BJ (cell line): Measurements from ENCODE around the gene EXPH5. TPM values are rescaled to one million over a fixed set of nuclear protein-coding genes. Genes with fewer than 3 reads are reported as not detected.

Experiments used
- CTCF ChIA-PET: fragments of 350-600 bp; formaldehyde crosslinking; extraction: SDS; loops from one replicate; lab custom pipeline; 2021; ENCODE audit warnings: antibody characterized with exemption, inconsistent platforms; lab: Yijun Ruan, JAX
- POLR2A ChIA-PET: fragments of 300-600 bp; sonication (Branson Sonifier 250); formaldehyde crosslinking; extraction: SDS; loops from one replicate; lab custom pipeline; 2021; ENCODE audit warnings: antibody characterized with exemption; lab: Charles Lee
- DNase-seq: peaks from one replicate; pipeline ENCODE4 v3.0.0-alpha.2; 2011; ENCODE audit warnings: low read depth
- H3K27me3 ChIP-seq: 2 replicates; pipeline ENCODE4 v1.6.0; 2011; ENCODE audit warnings: low read length; ENCODE audit not compliant: control insufficient read depth, insufficient read depth
- H3K36me3 ChIP-seq: 2 replicates; pipeline ENCODE4 v1.5.1; 2011; ENCODE audit warnings: low read length; ENCODE audit not compliant: control insufficient read depth, insufficient read depth
- H3K4me3 ChIP-seq: 2 replicates; pipeline ENCODE4 v1.5.1; 2011; ENCODE audit warnings: low read depth, mild to moderate bottlenecking, control low read depth, low read length
- polyA plus RNA-seq: library from polyadenylated mRNA; depleted of rRNA; stranded (reverse); fragments of >200 nt; gene quantifications from 2 replicates; pipeline ENCODE4 v1.2.3, GENCODE V29; 2011
- TF ChIP-seq, protein P1 (sequence below): IDR thresholded peaks from 2 replicates; pipeline ENCODE4 v1.5.1; 2011; ENCODE audit warnings: low read depth, mild to moderate bottlenecking, control low read depth, inconsistent platforms, low read length, moderate library complexity; ENCODE audit not compliant: insufficient read depth

Gene EXPH5
- polyA plus RNA-seq, 1 experiment, result 0.38 TPM

DNA sequence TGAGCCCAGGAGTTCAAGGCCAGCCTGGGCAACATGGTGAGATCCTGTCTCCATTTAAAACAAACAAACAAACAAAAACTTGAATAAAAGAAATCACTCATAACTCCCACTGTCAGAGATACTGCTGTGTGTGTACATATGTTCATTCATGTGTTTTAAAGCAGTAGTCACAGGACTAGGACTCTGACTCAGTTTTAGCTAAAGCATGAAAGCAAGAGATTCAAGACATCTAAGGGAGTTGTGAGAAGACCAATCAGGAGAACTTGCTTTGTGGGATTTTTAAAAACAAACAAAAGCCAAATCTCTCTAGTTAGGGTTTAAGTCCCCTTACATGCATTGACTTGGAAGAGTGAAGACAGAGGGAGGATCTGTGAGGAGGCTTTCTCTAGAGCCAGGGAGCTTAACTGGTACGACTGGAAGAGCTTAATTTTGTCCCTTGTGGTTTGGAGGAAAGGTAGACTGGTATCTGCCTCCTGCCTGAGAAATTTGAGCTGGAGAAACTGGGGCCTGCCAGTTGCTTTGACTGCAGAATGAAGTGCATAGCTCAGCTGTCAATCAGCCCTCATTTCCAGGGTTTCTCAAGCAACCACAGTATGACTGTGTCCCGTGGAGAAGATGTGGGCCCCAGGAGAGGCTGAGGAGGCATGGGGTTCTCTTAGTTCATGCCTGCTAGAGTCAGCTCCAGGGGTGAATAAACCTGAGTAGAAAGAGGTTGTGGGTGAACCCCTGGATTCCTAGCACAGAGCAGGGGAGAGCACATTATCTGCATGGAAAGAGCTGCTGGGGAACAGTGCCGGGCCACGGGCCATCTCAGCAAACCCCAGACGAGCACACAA lies 30.6 kb downstream of the EXPH5 start:
- CTCF ChIA-PET, result no interaction called here
- POLR2A ChIA-PET, result no interaction called here
- TF ChIP-seq, protein P1, sequence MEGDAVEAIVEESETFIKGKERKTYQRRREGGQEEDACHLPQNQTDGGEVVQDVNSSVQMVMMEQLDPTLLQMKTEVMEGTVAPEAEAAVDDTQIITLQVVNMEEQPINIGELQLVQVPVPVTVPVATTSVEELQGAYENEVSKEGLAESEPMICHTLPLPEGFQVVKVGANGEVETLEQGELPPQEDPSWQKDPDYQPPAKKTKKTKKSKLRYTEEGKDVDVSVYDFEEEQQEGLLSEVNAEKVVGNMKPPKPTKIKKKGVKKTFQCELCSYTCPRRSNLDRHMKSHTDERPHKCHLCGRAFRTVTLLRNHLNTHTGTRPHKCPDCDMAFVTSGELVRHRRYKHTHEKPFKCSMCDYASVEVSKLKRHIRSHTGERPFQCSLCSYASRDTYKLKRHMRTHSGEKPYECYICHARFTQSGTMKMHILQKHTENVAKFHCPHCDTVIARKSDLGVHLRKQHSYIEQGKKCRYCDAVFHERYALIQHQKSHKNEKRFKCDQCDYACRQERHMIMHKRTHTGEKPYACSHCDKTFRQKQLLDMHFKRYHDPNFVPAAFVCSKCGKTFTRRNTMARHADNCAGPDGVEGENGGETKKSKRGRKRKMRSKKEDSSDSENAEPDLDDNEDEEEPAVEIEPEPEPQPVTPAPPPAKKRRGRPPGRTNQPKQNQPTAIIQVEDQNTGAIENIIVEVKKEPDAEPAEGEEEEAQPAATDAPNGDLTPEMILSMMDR, result no peak
- H3K27me3 ChIP-seq, result no peaks in the 10 kb centered on the region
- no peak overlapping the region for H3K4me3 ChIP-seq
- H3K36me3 ChIP-seq, result no peaks in the 10 kb centered on the region
- no peak for DNase-seq

DNA sequence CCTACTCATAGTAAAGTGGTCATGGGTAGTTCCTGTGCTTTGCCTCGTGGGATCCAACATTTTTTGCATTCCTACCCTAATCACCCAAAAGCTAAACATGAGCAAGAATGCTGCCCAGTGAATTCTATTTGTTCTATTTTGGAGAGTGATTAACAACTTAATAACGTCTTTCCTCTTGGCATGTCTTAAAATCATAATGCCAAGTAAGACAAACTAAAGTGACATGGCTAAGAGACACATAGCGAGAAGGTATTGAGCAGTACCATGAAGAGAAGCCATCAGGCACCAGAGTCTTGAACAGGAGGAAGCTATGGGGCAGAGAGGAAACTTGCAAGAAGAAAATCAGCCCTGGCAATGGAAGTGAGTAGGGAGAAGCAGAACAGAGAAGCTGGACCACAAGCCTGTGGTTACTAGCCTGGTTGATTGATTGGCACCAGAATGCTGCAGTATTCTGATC lies 32.0 kb downstream of the EXPH5 start:
- POLR2A ChIA-PET, result no interaction called here
- DNase-seq, result no peak
- Histone ChIP-seq H3K27me3 (no peaks in the 10 kb centered on the region), H3K4me3 (no peak overlapping the region), H3K36me3 (no peaks in the 10 kb centered on the region)
- CTCF ChIA-PET, result interaction anchor here (0.8 kb wide), 1 partner anchor 10 kb away, joined by 4 read pairs; no protein-coding TSS in a partner anchor
- TF ChIP-seq, protein P1, result no peak

DNA sequence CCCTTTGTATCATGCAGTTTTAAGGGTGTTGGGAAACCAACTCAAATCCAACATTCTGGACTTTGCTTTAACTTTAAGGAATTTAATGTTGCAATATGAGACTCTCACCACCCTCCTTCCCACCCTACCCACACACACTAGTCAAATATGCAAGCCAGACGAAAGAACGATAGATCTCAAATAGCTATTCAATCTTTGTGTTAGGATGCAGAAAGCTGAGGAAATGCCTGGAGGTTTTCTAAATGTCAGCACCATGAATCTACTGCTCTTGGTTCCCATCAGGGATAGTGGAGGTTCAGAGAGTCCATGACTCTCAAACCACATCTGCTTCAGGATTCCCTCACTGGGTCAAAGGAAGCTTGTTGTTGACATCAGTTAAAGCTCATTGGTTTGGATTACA lies 33.7 kb downstream of the EXPH5 start:
- TF ChIP-seq, protein P1, result no peak
- CTCF ChIA-PET, result no interaction called here
- peak; percentile 78 for DNase-seq
- no peaks in the 10 kb centered on the region for H3K36me3 ChIP-seq
- POLR2A ChIA-PET, result interaction anchor here (1.0 kb wide), 1 partner anchor 11 kb away, joined by 3 read pairs; no protein-coding TSS in a partner anchor
- no peak overlapping the region for H3K4me3 ChIP-seq
- no peaks in the 10 kb centered on the region for H3K27me3 ChIP-seq

DNA sequence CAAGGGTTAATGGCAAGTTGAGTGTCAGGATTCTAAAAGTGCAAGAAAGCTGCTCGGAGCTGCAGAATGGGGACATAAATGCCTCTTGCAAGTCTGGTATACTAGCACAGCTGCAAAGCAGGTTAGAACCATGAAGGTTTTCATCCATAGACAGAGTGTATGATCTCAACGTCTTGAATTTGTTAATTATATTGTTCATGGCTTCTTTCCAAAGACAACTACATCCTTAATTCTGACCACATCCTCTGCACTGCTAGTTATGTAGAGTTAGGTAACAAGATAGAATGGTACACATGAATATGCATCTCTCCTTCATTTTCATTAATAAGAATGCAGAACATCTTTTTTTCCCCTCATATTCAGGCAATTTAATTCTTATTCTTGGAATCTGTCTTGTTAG lies 34.2 kb downstream of the EXPH5 start:
- Histone ChIP-seq H3K36me3 (no peaks in the 10 kb centered on the region), H3K4me3 (no peak overlapping the region), H3K27me3 (no peaks in the 10 kb centered on the region)
- ChIA-PET CTCF (interaction anchor here (1.0 kb wide), 1 partner anchor 90 kb away, joined by 4 read pairs; no protein-coding TSS in a partner anchor), POLR2A (no interaction called here)
- DNase-seq, result peak; percentile 66
- TF ChIP-seq, protein P1, result no peak

DNA sequence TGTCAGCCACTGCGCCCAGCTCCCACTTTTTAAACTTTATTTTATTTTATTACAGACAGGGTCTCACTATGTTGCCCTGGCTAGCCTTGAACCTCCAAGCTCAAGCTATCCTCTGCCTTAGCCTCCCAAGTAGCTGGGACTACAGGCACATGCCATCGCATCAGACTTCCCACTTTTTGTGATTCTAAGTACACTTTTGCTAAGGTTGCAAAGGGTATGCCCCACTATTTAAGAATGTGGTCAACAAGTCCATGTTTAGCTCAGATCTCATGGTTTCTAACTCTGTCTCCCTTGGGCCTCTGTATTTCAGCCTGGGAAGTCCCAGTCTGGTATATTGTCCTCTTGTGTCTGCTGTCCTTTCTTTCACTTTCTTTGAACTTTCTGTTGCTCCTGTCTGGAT lies 35.3 kb downstream of the EXPH5 start:
- Histone ChIP-seq H3K36me3 (no peaks in the 10 kb centered on the region), H3K4me3 (no peak overlapping the region), H3K27me3 (no peaks in the 10 kb centered on the region)
- no peak for DNase-seq
- ChIA-PET POLR2A (no interaction called here), CTCF (interaction anchor here (0.9 kb wide), 1 partner anchor 12 kb away, joined by 4 read pairs; no protein-coding TSS in a partner anchor)
- TF ChIP-seq, protein P1, result no peak
